HG03520 (cell line): Measurements from ENCODE around the gene KHDC4.
"Not testable (repeated sequence)": the region's sequence is repeated elsewhere in the genome, so short reads cannot be mapped to it uniquely, and the experiment has no call there.

ENCODE experiments used
- ATAC-seq: cut with Tn5 transposase; IDR thresholded peaks from one replicate; pipeline ENCODE4 v1.9.1; 2021; ENCODE audit warnings: mild to moderate bottlenecking, moderate library complexity; ENCODE audit not compliant: unreplicated experiment

Gene KHDC4

DNA sequence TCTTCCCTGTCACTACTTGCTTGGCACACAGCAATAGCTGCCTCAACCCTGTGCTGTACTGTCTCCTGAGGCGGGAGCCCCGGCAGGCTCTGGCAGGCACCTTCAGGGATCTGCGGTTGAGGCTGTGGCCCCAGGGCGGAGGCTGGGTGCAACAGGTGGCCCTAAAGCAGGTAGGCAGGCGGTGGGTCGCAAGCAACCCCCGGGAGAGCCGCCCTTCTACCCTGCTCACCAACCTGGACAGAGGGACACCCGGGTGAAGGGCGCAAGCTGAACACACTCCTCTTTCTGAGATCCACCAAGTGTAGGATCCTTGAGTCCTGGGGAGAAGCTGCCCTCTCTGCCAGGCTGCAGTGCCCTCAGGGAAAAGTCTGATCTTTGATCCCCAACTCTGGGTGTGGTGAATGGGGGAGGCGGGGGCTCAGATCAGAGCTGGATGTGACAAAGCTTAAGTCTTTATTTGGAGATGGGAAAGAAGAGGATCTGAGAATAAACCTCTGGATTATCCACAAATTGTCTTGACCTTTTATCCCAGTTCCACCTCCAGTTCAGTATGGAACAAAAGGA is 8.4 kb upstream of the KHDC4 start:
- no peak for ATAC-seq

- no peak for ATAC-seq
These were observed 7.8 kb upstream of the KHDC4 start for GRCh38 chr1:155941845-155942531.

DNA sequence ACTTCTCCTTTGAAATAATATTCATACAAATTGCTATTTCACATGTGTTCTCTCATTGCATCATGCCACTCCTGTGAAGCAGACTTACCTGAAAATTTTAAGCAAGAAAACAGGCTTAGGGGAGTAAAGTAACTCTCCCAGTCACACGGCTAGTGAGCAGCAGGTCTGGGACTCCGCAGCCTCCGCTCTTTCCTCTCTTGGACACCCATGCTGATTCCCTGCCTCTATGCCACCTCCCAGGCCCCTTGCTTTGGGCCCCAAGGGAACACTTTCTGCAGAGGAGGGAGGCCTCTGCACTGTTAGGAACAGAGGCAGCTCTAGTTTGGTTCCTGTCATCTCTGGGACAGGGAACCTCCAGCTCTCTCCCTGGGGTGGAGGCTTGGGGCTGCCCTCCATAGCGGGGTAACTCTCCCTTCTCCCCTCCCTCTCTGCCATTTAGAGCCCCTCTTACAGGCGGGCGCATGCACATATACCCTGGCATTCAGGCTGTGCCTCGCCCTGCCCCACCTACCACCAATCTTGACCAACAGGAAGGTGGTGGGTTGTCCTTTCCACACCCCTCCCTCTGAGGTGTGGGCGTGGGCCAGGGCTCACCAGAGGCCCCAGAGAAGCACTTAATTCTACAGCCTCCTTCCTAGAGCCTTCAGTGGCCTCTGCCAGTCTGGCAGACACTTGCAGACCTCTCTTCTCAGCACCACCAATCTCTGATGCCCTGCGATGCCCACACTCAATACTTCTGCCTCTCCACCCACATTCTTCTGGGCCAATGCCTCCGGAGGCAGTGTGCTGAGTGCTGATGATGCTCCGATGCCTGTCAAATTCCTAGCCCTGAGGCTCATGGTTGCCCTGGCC is 7.0 kb upstream of the KHDC4 start, which contains the start of gene RXFP4:
Gene RXFP4 (plus strand): TSS at position 646 of the 852 bp plus-strand sequence. CDS start 72 bp downstream, at position 718.
- no peak for ATAC-seq

DNA sequence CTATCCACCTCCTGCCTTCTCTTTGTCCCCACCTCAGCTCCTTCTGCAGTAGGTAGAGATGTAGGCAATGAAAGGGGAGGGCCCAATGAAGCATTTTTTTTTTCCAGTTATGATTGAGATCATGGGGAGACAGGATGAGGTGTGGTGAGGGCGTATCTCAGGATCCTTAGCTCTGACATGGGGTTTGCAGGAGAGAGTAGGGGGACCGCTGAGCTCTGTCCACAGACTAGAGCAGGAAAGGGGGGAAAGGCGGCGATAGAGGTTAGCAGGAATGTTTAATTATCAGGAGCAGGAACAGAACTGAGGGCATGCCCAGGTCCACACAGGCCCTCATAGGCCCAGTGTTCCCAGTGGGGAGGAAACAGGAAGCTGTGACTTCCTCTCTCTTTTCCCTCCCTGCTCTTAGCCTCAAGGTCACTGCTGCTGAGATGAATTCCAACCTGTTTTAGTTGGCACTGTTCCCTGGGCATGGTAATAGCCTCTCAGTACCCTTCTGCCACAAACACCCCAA is 6.3 kb upstream of the KHDC4 start:
- no peak for ATAC-seq

- no peak for ATAC-seq
These were observed 4.0 kb upstream of the KHDC4 start for GRCh38 chr1:155938220-155938627.

- ATAC-seq, result no peak
These were observed 850 bp upstream of the KHDC4 start for GRCh38 chr1:155934936-155935590.

GRCh38 chr1:155933591-155934096 is 569 bp downstream of the KHDC4 start:
- ATAC-seq, result no peak

DNA sequence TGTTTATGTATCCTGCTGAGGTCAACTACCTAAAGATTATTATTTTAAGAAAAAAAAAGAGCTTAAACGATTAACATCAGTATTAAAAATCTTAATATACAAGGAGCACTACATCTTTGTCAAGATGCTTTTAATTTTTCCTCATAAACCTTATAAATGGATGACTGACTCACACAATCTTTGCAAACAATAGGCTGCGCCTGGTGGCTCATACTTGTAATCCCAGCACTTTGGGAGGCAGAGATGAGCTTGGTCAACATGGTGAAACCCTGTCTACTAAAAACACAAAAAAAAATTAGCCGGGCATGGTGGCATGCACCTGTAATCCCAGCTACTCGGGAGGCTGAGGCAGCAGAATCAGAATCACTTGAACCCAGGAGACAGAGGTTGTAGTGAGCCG is 1.7 kb downstream of the KHDC4 start:
- ATAC-seq, result no peak

- no peak for ATAC-seq
These were observed 2.1 kb downstream of the KHDC4 start for GRCh38 chr1:155932081-155932480.

DNA sequence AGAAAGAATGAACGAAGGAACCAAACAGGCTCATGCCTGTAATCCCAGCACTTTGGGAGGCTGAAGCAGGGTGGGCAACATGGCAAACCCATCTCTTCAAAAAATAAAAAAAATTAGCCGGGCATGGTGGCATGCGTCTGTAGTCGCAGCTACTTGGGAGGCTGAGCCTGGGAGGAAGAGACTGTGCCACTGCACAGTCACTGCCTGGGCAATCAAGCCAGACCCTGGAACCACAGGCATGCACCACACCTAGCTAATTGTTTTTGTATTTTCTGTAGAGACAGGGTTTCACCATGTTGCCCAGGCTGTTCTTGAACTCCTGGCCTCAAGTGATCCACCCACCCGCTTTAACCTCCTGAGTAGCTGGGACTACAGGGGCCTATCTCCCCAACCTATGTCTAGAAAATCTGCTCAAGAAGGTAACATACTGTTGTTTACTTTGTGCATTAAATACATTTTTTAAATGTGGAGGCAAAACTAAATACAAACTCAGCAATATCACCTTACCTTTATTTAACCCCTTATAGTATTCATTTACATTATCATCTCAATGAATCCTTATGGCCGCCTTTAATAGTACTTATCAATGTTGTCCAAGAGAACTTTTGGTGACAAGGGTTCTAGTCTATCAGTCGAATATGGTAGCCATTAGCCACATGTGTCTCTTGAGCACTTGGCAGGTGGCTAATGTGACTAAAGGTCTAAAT is 2.7 kb downstream of the KHDC4 start:
- ATAC-seq, result no peak

GRCh38 chr1:155930725-155931124 is 3.5 kb downstream of the KHDC4 start:
- ATAC-seq, result not testable (repeated sequence)

DNA sequence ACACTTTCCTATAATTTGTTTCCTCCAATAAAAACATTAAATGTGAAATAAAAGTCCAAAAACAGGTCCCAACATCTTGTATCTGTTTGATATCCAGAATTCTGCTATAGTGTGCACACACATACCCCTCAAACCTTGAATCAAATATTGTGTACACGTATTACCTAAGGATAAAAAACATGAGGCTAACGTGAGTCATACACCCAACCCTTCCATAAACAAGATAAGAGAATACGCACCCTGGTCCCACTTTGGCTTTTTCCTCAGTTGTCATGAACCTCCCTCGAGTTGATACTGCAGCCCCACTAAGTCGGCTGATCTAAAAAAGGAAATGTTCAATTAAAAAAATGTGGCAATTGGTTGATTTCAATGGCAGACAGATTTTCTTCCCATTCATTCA is 5.2 kb downstream of the KHDC4 start:
- ATAC-seq, result no peak

GRCh38 chr1:155925506-155925905 is 8.7 kb downstream of the KHDC4 start:
- no peak for ATAC-seq

- no peak for ATAC-seq
These were observed 13.5 kb downstream of the KHDC4 start for GRCh38 chr1:155920717-155921116.

DNA sequence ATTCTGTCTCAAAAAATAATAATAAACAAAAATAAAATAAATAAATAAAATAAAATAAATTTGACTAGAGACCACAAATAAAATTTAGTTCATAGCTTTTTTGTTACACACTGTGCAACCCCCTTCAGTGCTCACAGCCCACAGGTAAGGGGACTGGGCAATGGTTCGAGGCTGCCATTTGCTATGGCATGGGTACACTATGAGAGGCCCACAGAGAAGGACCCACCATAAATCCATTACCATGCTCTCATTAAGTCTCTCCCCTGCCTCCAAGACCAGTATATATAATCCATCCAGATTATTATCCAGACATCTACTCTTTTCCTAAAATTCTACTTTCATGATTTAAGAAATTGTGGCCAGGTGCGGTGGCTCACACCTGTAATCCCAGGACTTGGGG is 14.4 kb downstream of the KHDC4 start:
- no peak for ATAC-seq

- ATAC-seq, result no peak
These were observed 15.6 kb downstream of the KHDC4 start for GRCh38 chr1:155918660-155919059.

DNA sequence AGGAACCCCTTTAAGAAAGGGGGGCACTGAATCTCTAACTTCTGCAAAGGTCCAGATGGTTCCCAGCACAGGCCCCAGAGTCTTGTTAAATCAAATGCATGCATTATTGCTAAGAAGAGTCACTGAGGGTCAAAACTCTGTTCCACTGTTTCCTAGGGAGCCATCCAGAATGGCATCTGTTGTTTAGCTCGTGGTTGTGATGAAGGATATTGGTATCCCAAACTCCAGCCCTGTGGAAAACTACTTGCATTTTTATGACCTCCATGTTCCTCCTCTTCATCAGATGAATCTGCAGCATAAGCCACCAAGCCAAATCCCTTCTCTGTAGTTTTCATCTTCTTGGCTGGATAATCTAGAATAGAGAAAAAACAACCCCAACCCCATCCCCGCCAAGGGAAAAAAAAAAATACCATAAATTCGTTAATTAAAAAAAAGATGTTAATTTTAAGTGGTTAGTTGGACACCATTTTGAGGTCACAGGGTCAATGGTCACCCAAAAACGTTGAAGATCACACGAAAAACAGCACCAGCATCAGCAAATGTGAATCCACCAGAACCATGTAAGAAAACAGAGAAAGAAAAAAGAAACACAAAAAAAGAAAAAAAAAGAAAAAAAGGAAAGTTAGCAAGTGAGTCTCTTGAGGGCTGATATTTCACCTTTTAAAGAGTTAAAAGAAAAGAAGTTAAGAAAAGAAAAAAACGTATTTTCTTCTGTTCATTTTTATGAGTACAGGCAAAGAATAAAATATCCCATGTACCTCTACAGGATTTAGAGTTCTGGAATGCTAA is 20.1 kb downstream of the KHDC4 start:
- no peak for ATAC-seq

DNA sequence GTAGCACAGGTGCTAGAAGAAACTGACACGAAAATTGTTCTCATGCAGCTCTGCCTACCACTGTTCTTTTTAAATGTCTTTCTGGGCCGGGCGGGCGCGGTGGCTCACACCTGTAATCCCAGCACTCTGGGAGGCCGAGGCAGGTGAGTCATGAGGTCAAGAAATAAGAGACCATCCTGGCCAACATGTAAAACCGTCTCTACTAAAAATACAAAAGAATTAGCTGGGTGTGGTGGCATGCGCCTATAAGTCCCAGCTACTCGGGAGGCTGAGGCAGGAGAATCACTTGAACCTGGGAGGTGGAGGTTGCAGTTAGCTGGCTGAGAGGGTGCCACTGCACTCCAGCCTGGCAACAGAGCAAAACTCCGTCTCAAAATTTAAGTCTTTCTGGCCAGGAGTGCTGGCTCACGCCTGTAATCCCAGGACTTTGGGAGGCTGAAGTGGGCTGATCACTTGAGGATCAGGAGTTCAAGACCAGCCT is 22.1 kb downstream of the KHDC4 start:
- ATAC-seq, result no peak
